ENCODE measurements around the gene DCAF8.
A peak's percentile ranks its signal among the peaks of the same experiment; 100 is the strongest.

DCAF8 gene

DNA sequence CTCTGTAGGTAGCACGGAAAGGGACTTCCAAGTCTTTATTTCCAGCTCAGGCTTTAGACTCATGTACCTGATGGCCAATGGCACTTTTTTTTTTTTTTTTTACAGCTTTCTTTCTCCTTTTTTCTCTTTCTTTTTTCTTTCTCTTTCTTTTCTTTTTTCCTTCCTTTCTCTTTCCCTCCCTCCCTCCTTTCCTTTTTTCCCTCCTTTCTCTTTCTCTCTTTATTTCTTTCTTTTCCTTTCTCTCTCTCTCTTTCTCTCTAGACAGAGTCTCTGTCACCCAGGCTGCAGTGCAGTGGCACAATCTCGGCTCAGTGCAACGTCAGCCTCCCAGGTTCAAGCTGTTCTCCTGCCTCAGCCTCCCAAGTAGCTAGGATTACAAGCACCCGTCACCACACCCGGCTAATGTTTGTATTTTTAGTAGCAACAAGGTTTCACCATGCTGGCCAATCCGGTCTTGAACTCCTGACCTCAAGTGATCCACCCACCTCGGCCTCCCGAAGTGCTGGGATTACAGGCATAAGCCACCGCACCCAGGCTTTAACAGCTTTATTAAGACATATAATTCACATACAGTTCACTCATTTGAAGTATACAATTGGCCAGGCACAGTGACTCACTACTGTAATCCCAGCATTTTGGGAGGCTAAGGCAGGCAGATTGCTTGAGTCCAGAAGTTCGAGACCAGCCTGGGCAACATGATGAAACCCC, 5.1 kb upstream of the DCAF8 start:
- no peak for DNase-seq
- in situ Hi-C loops (cut with MboI; ENCODE audit: low pct_unique_long_range_greater_than_20kb, low sequenced_read_pairs) = no loop called here

DNA sequence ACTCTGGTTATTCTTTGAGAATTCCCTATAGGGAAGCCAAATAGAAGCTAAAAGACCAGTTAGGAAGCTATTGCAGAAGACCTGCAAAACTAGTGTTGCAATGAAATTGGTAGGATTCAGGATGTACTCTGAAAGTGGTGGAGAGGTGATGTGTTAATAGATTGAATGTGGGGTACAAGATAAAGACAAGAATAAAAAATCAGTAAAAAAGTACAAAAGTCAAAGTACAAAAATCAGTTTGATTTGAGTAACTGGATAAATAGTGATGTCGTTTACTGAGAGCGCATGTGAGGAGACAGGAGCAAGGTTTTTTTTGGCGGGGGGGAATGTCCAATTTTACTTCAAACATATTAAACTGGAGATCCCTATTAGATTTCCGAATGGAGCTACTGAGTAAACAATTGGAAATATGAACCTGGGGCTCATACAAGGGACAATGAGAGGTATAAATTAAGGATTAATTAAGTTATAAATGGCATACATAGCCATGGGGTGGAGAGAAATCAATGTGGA, 2.5 kb upstream of the DCAF8 start:
- no peak for DNase-seq
- in situ Hi-C loops (cut with MboI; ENCODE audit: low pct_unique_long_range_greater_than_20kb, low sequenced_read_pairs) = no loop called here

DNA sequence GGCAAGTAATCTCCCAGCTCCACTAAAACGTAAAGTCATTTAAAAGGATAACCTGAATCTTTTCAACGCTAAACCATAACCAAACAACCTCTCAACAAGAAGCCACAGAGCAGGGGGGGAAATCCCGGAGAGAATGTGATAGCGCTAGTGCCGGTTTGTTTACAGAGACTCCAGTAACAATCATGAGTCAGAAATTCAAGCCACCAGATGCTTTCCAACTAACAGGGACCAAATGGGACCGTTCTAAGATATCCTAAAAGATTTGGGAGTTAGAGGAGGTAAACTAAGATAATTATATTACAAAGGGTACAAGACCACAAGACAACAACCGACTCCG, 825 bp downstream of the DCAF8 start:
- DNase-seq = peak; percentile 61
- in situ Hi-C loops (cut with MboI; ENCODE audit: low pct_unique_long_range_greater_than_20kb, low sequenced_read_pairs) = no loop called here

DNA sequence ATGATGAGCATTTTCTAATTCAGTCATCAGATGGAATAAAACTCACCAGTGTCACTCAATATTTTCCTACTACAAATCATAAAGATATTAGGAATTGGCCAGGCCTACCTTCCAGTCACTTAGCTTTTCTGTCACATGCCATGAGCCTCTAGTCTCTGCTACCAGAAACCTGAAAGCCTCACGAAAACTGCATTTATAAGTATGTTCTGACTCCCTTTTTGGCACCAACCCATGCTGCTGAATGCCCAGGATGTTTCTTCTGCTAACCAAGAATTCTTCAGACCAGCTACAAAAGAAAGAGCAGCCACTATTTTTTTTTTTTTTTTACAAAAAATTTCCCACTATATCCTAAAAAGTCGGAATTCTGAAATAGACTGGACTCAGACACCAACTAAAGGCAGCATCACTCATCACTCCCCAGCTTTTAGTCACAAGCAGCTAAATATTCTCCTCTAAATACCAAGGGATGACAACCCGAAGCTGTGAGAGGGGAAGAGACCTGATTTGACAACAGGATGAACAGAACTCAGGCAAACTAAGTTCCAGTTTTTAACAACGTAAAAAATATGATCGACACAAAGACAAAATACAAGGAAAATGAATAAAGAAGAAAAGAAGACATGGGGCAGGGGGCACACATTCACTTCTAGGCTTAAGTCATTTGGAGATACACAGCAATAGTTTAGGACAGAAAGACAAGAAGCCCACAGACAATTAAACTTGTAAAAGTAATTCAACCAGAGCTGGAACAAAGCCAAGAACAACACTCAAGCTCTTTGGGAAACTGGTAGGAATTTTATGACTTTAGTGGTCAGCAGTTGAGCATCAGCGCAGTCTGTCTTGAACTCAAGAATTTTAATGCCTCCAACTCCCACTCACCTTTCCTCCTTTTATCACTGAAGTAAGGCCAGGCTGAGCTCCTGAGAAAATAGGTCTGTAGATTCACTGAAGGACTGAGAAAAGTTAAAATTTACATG, 1.7 kb downstream of the DCAF8 start:
- DNase-seq = peak; percentile 67
- in situ Hi-C loops (cut with MboI; ENCODE audit: low pct_unique_long_range_greater_than_20kb, low sequenced_read_pairs) = no loop called here

DNA sequence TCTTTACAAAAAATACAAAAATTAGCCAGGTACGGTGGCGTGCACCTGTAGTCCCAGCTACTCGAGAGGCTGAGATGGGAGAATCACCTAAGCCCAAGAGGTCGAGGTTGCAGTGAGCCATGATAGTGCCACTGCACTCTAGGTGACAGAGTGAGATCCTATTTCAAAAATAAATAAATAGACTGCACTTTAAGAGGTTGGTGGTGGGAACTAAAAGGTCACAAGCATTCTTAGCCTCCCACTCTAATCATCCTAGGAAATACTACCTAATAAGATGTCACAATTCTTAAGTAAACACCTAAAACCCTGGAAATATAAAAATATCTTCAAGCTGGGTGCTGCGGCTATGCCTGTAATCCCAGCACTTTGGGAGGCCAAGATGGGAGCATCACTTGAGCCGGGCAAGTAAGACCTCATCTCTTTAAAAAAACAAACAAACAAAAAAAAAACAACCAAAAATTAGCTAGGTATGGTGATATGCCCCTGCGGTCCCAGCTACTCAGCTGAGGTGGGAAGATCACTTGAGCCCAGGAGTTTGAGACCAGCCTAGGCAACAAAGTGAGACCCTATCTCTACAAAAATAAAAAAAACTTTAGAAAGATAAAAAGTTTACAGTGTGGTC, 4.1 kb downstream of the DCAF8 start:
- DNase-seq = no peak
- in situ Hi-C loops (cut with MboI; ENCODE audit: low pct_unique_long_range_greater_than_20kb, low sequenced_read_pairs) = no loop called here

DNA sequence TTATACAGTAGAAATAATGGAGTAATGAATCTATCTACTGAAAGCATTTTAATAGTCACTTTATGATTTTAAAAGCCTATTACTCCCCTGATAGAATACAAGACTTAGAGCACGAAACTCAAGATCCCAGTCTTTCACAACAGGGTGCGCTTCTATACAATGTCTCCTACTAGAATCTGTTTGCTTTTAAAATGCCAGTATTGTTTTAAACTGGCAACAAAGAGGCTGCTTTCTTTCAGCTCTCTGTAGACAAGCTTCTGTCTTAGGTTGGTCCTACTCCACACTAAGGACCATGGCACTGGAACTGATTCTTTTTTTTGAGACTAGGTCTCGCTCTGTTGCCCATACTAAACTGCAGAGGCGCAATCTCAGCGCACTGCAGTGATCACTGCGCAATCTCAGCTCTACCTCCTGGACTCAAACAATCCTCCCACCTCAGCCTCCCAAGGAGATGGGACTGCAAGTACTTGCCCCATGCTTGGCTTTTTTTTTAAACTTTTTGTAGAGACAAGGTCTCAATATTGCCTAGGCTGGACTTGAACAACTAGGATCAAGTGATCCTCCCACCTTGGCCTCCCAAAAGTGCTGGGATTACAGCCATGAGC, 4.8 kb downstream of the DCAF8 start:
- in situ Hi-C loops (cut with MboI; ENCODE audit: low pct_unique_long_range_greater_than_20kb, low sequenced_read_pairs) = no loop called here
- DNase-seq = no peak

DNA sequence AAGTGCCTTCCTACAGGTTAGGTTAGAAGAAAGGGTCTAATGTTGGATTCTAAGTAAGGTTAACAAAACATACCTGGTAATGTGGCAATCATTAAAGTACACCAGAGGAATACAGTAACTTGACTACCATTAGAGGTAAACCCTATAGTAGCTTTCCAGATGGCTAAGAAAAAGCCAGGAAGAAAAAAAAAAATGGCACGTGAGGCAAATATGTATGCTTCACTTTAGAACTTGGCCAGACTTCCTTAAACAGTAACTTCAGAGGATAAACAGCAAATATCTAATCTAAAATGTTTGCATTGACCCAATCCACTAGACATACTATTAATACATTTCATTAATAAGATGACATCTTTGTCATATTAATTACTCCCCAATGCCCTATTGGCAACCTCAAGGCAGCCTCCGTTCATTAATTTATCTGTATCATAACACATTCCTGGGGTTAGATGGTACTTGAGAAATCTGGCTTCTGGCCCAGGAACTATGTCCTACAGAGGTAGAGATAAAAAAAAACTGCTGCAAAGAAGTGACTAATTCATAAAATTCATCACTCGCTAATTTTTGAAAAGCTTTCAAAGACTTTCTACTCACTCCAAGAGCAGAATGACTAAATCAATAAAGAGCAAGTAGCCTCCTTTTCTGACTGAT, 5.8 kb downstream of the DCAF8 start:
- no peak for DNase-seq
- in situ Hi-C loops (cut with MboI; ENCODE audit: low pct_unique_long_range_greater_than_20kb, low sequenced_read_pairs) = no loop called here

DNA sequence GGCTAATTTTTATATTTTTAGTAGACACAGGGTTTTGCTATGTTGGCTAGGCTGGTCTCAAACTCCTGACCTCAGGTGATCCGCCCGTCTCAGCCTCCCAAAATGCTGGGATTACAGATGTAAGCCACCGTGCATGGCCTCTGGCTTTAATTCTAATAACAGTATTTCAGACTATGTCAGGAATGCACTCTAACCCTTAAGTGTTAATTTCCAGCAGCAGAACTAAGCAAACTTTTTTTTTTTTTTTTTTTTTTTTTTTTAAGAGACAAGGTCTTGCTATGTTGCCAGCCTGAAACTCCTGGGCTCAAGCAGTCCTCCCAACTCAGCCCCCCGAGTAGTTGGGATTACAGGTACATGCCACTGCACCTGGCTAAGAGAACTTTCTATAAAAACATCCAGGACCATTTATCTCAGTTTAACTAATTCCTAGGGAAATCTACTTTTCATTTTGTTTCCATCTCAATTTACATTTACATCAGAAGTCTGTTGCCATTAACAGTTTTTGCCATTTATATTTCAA, 6.5 kb downstream of the DCAF8 start:
- no peak for DNase-seq
- in situ Hi-C loops (cut with MboI; ENCODE audit: low pct_unique_long_range_greater_than_20kb, low sequenced_read_pairs) = no loop called here

DNA sequence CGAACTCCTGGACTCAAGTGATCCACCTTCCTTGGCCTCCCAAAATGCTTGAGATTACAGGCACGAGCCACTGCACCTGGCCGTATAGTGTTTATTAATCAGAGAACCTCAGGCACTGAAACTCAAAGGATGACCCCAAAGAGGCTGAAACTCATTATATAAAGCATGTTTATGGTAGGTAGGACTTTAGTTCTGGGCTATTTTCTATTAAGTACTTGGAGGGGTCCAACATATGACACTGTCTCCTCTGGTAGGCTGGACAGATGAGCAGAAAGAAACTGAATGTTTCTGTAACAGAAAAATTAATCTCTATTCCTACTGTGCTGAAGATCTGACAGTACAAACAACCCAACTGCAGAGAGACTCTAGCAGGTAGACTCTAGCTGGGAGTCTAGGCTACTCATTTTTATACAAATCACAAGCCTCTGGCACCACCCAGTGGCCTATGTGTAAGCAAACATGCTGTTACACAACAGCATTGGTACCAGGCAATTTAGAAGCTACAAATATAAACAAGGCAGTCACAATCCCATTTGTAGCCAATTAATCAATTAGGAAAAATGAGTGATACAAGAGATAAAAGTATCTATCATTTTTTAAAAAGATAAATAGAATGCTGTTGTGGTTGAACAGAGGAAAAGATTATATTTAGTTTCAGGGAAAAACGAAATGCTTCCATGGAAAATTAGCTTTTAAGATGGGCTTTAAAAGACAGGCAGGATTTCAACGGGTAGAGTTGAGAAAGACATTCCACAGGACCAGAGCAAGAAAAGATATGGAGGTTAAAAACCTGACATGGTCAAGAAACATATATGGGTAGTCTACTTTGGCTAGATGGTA, 10.4 kb downstream of the DCAF8 start:
- peak; percentile 62 for DNase-seq
- in situ Hi-C loops (cut with MboI; ENCODE audit: low pct_unique_long_range_greater_than_20kb, low sequenced_read_pairs) = no loop called here

DNA sequence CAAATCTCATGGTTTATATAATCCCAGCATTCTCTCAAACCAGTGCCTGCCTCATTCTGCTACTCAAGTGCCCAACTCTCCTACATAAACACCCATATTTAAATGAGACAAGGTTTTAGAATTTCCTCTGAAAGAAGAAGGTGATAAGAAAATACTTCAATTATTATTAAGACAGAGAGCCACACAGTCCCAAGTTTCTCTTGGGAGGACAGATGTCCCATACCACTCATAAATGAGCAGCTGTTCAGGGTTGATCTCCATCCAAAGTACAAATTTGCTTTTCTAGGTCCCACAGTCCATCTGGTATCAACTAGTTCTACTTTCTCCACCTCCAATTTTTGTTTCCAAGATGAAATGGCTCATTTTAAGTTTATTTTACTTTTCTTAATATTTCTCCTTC, 11.3 kb downstream of the DCAF8 start:
- in situ Hi-C loops (cut with MboI; ENCODE audit: low pct_unique_long_range_greater_than_20kb, low sequenced_read_pairs) = no loop called here
- no peak for DNase-seq

DNA sequence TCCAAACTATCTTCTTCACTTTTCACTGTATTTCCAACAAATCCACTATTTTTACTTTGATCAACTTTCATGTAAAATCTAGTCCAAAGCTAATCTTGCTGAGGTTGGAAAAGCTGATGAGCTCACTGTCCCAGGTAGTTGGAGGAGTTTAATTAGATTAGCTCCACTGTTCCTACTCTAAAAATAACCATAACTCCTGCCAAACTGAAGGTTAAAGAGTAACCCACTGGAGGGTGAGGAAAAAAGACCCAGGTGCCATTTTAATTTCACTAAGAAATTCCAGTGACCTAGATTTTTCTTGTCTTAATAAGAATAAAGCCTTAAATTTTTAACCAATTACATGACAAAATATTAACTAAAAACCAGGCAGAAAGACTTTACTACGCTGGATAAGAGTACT, 15.3 kb downstream of the DCAF8 start:
- DNase-seq = no peak
- in situ Hi-C loops (cut with MboI; ENCODE audit: low pct_unique_long_range_greater_than_20kb, low sequenced_read_pairs) = no loop called here

DNA sequence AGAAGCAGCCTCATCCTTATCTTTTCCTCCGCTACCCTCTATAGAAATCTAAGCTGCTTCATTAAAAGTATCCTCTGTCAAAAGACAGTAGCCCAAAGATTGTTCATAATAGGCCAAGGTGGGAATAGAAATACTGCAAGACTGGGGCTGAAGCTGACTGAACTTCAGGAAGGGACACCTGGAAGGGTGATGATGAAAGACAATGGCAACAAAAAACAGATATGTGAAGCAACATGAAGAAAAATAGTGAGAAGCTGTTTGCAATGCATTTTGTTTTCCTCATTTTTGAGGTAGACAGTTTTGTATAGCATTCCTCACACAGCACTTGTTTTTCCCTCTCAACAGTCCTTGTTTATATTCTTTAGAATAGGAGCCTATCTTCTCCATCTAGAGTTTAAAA, 16.9 kb downstream of the DCAF8 start:
- in situ Hi-C loops (cut with MboI; ENCODE audit: low pct_unique_long_range_greater_than_20kb, low sequenced_read_pairs) = no loop called here
- DNase-seq = no peak

DNA sequence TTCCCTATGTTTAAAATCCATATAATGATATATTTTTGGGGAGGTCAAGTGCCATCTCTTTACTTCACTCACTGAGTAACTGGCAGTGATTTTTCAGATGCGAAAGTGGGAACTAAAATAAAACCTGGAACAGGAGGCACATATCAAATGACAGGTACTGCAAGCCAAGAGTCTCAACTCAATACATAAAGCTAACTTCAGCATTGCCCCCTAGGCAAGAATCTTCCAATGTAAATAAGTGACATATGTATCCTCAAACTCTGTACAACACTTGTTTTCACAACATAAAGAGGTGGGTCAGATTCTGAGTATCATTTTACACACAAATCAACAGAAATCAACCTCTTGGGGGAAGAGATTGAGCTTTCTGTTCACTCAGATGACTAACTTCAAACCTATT, 18.1 kb downstream of the DCAF8 start:
- in situ Hi-C loops (cut with MboI; ENCODE audit: low pct_unique_long_range_greater_than_20kb, low sequenced_read_pairs) = no loop called here
- DNase-seq = no peak

DNA sequence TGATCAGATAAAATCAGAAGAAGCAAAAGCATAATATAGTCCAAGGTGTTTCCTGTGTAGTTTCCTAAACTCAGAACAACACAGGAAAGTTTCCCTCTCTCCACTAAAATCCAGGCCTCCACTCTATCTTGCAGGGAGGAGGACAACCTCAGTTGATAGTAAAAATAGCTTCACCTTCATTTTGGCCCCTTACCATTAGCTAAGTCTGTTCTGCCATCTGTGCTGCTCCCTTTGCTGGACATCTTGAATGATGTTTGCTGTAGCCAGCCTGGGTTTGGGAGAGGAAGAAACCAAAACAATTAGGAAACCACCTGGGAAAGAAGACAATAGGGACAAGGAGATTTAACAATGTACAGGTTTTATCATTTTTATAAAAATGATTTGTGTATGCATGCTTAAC, 18.6 kb downstream of the DCAF8 start:
- in situ Hi-C loops (cut with MboI; ENCODE audit: low pct_unique_long_range_greater_than_20kb, low sequenced_read_pairs) = no loop called here
- no peak for DNase-seq

DNA sequence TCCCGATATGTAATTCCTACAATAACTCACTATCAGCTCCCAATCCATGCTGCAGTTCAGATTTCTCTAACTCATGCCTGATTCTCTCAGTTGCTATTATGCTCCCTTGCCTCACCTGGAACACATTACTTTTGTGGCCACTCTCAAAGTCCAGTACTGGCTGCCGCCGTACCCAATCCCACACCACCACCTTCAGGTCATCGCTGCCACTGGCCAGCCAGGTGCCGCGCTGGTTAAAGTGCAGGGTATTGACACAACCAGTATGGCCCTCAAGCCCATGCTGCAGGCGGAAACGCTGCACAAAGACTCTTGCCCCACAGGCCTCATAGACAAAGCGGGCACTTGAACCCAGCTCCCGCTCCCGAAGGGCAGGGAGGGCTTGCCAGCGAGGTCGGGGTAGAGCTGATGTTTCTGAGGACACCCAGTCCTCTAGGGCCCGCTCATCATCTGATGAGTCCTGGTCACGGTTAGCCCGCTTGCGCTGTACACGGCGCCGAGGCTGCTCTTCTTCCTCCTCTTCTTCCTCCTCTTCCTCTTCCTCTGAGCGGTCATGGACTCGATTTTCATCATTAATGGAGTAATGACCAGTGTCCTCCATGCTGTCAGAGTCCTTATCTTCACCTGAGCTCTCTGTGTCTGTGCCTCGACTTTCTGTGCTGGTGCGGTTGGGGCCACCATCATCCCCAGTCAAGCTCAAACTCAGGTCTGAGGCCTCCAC, 22.6 kb downstream of the DCAF8 start:
- in situ Hi-C loops (cut with MboI; ENCODE audit: low pct_unique_long_range_greater_than_20kb, low sequenced_read_pairs) = no loop called here

DNA sequence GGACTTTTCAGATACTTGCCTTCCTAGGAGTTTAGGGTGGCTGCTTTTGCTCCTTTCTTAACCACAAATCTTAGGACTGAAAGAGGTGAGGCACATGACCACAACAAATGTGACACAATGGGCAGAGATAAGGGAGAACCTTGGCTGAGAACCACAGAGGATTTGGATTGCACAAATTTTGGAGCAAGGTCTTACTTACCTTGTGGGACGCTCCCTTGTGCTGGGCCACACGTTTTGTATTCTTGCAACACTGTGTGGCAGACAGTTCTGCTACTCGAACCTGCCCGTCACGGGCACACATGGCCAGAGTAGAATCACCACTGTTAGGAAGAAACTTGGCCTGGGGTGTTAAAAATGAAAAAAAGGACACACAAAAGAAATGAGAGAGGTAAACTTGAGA, 23.9 kb downstream of the DCAF8 start:
- DNase-seq = no peak
- in situ Hi-C loops (cut with MboI; ENCODE audit: low pct_unique_long_range_greater_than_20kb, low sequenced_read_pairs) = no loop called here

More for the DNA sequence above, 22.6 kb downstream of the DCAF8 start:
- no peak for DNase-seq

DNA sequence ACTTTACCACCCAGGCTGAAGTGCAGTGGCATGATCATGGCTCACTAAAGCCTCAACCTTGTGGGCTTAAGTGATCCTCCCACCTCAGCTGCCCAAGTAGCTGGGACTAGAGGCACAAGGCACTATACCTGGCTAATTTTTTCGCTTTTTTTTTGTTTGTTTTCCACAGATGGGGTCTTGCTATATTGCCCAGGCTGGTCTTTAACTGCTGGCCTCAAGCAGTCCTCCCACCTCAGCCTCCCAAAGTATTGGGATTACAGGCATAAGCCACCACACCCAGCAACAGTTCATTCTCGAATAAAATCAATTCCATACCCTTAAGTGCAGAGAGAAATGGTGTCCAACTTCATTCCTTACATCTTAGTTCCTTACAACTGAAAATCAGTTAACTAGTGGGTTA, 24.8 kb downstream of the DCAF8 start:
- in situ Hi-C loops (cut with MboI; ENCODE audit: low pct_unique_long_range_greater_than_20kb, low sequenced_read_pairs) = no loop called here
- no peak for DNase-seq

DNA sequence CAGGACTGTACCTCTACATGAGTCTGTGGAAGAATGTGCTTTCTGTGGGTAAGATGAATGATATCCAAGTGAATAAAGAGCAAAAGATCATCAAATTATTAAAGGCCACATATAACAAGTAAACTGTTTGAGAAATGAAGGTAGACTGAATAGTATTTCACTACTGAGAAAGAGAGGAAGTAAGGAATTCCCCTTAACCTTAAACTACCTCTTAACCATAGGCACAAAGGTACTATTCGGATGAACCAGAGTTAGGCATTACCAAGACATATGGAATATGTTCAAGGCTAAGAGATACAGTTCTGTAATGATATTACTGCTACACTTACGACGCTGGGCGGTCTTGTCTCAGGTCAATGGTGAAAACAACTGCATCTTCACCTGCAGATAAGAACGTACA, 25.5 kb downstream of the DCAF8 start:
- in situ Hi-C loops (cut with MboI; ENCODE audit: low pct_unique_long_range_greater_than_20kb, low sequenced_read_pairs) = no loop called here
- DNase-seq = no peak
